ELR (cell line): Measurements from ENCODE around the gene TMEM100.

Experiments used
- DNase-seq: peaks from one replicate; pipeline ENCODE4 v3.0.0-alpha.2; 2015; ENCODE audit warnings: low read depth

The TMEM100 gene

DNA sequence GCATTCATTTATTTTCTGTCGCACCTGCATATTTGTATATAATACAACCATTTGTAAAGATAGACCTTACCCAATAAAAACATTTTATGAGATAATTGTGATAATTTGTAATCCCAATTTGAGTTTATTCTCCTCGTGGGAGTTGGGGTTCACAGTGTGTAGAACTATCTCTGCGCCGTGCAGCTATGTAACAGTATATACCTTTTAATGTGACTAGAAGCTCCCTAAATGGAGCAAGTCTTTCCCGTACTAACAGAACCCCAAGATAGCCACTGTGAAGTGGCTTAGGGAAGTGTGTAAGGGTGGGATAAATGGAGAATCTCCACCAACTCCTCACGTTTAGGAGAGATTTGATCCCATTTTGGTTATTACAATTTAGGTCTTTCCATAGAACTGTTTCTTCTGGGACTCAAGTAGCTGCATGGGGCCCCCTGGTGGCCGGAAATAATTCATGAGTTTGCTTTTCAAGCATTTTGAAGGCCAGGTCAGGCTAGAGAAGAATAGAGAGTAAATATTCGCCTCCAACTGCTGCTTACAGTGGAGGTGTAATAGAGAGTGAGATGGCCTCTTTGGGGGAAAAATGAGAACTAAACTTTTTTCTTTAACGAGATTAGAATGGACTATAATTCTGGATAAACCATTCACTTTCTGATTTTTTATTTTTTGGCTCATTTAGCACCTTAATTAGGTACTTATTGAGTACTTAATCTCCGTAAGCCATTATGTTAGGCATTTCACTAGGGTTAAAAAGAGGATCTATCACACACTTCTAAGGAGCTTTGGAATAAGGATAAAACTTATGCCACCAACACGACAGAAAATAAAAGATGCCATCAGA, 4.5 kb downstream of the TMEM100 start:
- peak; percentile 79 for DNase-seq

DNA sequence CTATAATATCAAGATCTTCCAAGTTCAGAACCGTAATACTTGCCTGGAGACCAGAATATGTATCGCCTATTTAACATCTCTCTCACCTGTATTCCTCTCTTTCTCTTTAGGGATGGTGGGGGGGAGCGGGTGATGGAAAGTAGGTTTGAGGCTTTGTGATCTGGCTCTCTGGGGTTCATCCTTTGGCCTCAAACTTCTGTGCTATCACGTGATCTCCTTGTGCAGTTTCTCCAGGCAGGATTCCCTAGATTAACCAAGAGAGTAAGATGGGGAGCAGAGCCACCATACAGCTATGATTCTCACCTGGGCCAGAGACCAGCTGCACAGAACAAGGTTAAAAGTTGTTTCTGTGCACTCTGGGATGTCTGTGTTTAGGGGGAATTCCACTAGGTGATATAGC, 5.2 kb downstream of the TMEM100 start:
- no peak for DNase-seq

DNA sequence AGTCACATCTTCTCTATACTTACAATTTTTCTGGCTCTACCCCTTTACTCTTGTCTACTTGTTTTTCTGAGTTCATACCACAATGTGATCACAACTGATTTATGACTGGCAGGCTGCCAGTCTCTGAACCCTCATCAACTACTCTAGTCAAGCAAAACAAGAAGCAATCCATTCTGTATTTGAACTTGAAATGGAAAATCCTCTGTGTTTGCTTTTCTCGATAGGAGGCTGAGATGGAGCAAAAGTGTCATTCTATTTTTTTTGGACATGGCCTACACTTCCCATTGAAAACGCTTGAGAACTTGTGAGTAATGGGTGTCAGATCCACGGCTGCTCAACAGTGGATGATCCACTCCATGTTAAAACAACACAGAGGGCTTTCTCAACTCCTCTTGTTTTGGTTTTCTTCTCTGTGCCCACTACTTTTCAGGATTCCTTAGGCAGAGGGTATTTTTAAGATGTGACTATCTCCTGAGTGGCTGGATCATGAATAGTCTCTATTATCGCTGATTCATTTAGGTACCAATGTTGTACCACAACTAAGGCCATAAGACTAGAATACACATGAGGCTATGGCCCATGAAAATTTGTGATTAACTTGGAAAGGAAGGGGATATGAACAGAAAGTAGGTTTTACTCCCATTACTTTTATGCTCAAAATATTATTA, 11.7 kb downstream of the TMEM100 start:
- no peak for DNase-seq

DNA sequence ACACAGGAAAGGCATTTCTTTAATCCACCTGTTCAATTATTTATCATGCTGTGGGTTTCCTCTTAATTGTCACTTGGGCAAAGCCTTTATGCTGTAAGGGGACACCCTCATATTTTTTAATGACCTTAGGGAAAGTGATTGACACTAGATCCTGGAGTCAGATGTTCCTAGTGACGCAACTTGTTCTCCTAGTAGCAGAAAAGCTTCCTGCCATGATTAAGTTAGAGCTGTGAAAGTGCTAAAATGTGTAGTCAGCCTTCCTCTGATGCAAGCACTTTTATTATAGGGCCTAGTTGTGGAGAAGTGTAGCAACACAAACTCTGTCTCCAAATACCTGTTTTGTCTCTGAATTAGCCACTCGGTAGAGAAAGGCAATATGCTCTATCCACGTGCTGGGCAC, 12.3 kb downstream of the TMEM100 start:
- no peak for DNase-seq

DNA sequence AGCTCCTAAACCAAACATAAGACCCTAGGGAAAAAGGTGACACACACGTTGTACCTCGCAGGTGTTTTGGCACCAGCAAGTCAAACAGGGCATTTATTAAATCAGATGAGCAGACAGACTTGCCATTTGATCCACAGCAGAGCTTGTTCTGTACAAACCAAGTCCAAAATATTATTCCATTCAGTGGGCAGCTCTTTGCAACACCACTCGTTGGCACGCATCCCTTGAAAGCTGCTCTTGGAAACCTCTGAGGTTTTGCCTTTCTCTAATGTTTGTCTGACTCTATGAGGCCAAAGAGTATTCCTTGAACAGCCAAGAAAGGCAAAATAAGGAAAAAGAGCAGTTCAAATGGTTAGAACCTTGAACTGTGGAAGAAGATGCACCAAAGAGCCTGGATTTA, 12.7 kb downstream of the TMEM100 start:
- DNase-seq: no peak

DNA sequence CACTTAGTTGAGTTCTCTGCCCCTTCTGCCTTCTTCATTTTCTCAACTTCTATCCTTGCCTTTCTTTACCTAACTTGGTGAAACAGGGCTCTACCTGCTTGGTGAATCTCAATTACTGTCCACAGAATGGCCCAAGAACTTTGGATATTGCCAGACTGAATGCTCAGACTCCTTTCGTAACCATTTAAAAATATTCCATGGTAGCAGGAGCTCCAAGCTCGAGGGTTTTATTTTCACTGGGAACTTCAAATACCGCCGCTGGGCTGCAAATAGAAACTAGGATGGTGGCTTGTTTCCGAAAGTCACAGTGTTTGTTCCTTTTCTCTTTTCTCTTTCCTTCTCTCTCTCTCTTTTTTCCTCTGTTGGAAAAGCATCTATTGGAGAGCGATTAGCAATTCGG, 13.2 kb downstream of the TMEM100 start:
- DNase-seq: no peak

DNA sequence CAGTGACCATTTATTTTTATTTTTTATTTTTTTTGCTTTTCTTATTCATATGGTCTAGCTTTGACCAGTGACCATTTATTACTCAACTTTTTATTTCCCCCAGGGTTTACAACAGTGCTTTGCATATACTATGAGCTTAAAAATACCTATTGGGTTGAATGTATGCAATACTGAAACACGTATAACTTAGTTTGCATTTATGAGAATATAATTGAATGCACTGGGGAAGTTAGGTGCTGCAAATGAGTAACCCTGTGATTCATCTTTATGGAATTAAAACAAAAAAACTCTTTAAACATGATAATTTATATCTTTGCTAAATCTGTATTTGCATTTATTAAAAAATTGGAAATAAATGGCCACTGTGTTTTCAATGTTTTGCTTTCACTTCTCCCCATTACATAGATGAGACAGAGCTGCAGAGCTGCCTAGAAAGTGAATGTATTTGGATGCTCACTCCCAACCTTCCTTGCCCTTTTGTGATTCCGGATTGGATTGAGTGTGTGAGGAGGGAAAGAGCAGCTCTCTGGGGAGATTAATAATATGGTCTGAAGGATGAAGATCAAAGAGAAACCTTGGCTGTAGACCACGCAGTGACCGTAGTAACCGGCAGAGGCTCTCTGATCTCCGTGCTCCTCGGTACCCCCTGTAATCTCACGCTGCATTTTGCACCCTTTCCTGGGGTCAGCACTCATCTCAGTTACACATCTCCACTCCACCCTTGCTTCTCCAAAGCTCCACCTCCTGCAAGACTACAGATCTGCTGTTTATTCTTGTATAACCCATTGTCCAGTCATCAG, 14.3 kb downstream of the TMEM100 start:
- DNase-seq: peak; percentile 37

DNA sequence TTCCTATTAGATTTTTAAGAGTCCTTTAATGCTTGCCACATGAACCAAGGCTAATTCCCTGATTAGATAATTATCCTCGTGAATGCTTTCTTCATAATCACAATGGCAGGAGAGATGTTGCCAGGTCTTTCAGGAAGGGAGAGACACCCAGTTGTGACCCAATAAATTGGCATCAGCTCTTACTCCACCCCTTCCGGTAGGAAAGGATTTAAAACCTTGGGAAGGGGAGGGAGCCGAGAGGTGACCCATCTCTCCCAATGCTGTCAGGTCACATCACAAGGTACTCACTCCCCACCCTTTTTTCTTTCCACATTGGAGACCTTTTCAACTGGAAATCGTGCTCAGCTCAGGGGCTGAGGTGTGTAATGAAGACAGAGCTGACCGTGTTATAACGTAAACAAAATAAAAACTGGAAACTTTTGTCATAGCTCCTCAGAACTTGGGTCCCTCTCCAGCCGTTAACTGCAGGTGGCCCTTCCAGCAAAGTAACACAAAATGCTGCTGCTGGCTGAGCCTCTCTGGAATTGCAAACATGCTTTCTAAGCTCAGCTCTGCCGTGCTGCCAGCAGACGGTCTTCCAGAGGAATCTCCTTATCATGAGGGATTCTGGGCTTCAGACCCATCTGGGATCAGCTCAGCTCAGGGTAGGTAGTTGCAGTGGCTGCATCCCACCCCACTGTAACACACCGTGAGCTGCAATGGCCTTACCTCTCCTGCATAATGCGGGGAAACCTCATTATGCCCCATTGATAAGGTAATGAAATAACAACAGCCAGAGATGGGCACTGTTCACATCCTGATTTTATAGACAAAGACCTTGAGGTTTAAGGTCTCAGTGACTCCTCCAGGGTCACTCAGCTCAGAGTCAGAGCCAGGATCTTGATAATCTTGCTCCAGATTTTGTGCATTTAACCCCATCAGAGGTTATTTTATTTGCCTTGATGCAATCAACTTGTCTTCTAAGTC, 15.6 kb downstream of the TMEM100 start:
- DNase-seq: no peak

DNA sequence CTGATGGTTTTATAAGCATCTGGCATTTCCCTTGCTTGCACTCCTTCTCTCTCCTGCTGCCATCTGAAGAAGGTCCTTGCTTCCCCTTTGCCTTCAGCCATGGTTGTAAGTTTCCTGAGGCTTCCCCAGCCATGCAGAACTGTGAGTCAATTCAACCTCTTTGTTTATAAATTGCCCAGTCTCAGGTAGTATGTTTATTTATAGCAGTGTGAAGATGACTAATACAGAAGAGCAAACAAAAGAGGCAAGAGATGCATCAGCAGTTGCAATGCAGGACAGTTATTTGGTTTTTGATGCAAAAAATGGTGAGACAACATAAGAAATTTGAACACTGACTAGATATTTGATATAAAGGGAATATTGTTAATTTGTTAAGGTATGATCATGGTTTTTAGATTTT, 16.8 kb downstream of the TMEM100 start:
- peak; percentile 40 for DNase-seq

DNA sequence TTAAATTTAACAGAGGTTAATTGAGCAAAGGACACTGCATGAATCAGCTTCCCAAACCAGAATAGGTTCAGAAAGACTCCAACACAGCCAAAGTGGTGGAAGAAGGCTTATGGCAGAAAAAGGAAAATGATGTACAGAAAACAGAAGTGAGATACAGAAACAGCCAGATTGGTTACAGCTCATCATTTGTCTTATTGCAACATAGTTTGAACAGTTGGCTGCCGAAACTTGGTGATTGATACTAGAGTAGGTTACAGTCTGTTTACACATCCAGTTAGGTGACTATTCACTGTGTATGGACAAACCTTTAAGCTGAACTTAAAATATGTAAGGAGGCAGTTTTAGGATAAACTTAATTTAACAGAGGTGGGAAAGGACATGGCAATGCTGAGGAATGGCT, 18.3 kb downstream of the TMEM100 start:
- no peak for DNase-seq

DNA sequence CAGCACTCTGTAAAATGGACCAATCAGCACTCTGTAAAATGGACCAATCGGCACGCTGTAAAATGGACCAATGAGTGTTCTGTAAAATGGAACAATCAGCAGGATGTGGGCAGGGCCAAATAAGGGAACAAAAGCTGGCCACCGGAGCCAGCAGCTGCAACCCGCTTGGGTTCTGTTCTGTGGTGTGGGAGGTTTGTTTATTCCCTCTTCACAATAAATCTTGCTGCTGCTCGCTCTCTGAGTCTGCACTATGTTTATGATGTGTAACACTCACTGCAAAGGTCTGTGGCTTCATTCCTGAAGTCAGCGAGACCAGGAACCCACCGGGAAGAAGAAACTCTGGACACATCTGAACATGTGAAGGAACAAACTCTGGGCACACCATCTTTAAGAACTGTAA, 20.5 kb downstream of the TMEM100 start:
- DNase-seq: no peak

DNA sequence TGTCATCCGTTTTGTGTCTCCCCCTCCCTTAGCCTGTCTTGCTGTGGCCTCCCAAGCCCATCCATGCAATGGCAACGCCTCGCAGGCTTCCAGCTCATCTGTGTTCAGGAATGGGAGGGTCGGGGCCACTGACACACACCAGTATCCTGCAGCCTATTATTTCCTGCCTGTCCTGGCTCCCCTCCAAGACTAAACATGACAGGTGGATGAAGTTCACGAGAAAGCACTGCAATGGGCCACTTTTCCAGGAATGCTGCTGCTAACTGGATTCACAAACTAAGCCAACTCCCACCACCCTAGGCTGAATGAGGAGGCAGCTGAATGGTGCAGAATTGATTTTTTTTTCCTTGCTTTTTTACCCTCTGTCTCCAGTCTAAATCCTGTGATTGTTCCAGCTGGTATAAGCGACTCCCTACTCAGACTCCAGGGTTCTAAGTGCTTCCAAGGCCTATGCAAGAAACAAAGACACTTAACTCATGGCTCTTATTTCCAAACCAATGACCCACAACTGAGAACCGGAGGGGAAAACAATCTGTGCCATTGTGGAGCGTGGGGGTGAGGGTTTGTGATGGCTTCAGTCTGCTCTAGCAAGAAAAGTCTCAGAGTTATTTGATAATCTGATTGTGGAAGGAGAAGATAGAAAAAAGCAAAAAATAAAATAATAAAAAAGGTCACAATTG, 23.3 kb downstream of the TMEM100 start:
- DNase-seq: no peak

DNA sequence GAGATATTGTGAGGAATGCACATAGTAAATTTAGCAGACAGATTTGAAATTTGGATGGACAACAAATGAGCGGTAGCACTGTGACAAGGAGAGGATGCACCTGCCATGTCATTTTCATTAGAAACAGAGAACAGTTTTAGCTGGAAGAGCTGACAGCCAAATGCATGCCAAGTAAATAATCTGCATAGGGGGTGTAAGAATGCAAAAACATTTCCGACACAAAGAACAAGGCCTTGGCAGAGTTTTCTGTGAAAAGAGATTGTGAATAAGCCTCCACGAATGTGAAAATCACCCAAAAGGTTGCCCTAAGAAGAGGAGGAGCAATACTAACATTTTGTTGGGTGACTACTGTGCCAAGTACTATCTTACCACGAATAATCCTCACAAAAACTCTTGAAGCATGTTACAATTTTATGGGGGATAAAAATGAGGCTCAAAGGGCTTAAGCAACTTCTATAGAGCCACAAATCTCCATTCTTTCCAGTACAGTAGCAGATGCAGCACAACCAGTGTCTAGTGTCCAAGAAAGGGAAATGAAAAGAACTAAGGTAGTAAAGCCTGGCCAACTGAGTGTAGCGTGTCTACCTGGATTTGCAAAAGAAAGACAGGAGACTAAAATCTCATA, 28.3 kb downstream of the TMEM100 start:
- DNase-seq: no peak

DNA sequence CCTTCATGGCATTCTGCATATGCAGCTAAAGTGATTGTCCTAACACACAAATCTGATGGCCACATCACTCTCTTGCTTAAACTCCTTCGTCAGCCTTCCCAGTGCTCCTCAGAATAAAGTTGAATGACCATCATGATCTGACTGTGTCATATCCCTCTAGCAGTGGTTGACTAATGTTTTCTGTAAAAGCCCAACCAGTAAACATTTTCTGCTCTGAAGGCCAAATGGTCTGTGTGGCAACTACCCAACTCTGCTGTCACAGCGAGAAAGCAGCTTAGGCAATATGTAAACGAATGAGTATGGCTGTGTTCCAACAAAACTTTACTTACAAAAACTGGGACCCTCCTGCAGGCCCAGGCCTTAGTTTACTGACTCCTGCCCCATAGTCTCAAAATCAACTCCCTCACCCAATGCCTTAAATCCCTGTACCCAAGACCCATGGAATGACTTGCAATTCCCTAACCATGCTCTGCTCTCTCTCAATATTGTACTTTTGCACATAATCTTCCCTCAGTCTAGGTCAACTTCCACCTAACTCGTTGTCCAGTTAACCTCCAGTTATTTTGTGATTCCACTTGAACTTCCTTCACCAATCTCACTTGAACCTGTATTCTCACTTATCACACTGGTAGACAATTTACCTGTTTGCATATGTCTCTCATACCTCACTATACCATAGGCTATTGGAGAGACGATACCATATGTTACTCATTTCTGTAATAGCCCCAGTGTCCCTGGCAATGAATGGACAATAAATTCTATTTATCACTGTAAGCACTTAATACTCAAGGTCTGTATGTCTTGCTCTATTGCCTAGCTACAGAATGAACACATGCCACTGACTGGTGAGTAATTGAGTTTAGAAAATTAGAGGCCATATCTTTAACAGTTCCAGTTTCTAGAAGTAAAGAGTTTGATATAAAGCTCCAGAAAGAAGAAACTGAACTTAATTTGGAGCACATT, 29.1 kb downstream of the TMEM100 start:
- no peak for DNase-seq

DNA sequence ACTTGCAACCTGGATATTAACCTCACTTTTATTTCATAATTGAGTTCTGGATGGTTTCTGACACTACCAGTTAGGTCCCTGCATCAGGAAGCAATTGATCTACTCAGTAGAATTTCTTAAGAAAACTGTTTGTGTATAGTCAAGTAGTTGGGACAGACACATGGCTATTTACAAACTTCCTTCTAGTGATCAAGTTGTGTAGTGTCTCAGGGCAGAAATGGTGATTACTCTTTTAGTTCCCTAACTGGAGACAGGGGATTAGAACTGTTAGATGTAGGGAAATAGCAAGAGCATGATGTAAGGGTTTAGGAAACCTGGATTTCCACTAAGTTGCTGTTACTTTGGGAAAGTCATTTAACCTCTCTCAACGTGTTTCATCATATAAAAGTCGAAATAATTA, 30.4 kb downstream of the TMEM100 start:
- no peak for DNase-seq

DNA sequence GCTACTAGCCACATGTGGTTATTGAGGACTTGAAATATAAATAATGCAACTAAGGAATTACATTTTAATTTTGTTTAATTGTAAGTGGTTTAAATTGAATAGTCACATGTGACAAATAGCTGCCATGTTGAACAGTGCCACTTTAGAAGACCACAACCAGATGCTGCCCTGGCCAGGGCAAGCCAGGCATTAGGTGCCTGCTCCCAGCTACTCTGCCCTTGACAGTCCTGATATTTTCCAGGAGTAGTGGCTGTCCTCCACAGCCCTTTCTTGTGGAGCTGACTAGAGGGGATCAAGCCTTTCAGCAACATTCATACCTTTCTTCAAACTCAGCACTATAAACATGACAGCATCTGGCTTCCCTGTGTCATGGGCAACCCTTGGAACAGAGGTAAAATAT, 31.0 kb downstream of the TMEM100 start:
- DNase-seq: no peak

DNA sequence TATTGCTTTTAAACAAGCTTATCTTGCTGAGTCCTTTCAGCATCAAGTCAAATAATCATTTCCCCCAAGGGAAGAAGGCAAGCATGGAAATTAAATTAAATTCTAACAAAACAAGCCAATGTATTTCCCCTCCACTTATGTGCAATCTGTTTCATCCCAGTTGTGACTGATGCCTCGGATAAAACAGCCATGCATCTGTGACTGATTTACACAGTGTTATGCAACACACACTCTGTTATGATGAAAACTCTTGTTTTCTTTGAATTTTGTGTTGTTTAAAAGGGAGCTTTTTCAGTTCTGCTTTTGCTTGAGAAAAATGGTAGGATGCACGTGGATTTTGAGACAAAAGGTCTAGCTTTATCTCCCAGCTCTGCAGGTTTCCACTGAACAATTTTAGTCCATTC, 32.6 kb downstream of the TMEM100 start:
- DNase-seq: no peak

DNA sequence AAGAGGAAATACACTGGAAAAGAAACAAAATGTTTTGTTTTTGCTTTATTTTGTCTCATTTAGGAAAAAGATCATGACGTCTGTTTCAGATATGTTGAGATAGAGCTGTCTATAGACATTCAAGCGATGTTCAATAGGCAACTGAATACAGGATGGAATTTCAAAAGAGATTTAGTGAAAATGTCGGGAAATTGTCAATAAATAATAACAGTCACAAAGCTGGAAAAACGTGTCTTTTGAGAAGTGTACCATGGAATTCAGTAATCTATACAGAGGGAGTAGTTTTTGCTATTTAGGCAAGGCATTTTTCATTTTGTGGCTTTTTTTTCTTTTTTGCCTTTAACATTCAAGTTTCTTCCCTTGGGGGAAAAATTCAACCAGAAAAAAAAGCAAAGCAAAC, 33.0 kb downstream of the TMEM100 start:
- DNase-seq: no peak

DNA sequence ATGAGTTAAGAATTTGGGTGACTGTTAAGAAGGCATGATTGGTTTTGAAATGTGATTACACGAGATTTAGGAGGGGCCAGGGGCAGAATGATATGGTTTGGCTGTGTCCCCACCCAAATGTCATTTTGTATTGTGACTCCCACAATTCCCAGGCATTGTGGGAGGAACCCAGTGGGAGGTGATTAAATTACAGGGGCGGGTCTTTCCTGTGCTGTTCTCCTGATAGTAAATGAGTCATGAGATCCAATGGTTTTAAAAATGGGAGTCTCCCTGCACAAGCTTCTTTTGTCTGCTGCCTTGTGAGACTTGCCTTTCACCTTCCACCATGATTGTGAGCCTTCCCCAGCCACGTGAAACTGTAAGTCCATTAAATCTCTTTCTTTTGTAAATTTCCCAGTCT, 34.6 kb downstream of the TMEM100 start:
- no peak for DNase-seq

DNA sequence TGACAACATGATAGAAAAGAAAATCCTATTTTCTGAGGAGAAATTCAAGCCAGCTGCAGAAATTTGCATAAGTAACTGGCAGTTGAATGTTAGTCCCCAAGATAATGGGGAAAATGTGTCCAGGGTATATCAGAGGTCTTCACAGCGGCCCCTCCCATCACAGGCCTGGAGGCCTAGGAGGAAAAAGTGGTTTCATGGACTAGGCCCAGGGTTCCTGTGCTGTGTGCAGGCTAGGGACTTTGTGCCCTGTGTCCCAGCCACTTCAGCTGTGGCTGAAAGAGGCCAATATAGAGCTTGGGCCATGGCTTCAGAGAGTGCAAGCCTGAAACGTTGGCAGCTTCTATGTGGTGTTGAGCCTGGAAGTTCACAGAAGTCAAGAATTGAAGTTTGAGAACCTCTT, 35.6 kb downstream of the TMEM100 start:
- no peak for DNase-seq
